ENCODE measurements around the gene RELN.

- TF ChIP-seq EZH2phosphoT487 (IDR thresholded peaks at IDR 0.05; ENCODE audit: low read depth, severe bottlenecking, unreplicated experiment), result no peak
- no peak for TF ChIP-seq CTCF (IDR thresholded peaks at IDR 0.05; ENCODE audit: poor library complexity)
Measured at GRCh38 chr7:103984050-103984449, 5.4 kb downstream of the RELN start.

Data from hepatocyte (in vitro differentiated cells).